ENCODE results near the gene PCNX2.
A peak's percentile ranks its signal among the peaks of the same experiment; 100 is the strongest.

The PCNX2 gene

DNA sequence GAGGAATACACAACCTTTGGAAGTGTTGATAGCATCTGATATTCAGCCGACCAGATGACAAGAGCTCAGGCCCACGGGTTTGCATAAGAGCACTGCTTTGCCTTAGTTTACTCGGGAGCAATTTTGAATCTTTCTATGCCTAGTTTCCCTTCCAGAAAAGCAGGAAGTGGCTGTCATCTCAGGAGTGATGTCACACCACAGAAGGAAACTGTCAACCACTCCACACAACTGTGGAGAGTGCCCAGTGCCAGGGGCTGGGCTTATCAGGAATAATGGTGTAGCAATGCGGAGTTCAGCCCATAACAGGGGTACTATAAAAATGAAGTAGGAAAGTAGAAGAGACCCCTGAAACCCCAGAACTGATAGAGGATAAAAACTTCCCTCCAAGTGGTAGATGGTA lies 316.7 kb downstream of the PCNX2 start:
- DNase-seq (ENCODE audit: low read depth), result no peak
- no peak for TF ChIP-seq CTCF (conservative IDR thresholded peaks at IDR 0.05; ENCODE audit: low read depth, low read length)
- H3K4me3 ChIP-seq (ENCODE audit: low read depth, low read length), result no peak overlapping the region

DNA sequence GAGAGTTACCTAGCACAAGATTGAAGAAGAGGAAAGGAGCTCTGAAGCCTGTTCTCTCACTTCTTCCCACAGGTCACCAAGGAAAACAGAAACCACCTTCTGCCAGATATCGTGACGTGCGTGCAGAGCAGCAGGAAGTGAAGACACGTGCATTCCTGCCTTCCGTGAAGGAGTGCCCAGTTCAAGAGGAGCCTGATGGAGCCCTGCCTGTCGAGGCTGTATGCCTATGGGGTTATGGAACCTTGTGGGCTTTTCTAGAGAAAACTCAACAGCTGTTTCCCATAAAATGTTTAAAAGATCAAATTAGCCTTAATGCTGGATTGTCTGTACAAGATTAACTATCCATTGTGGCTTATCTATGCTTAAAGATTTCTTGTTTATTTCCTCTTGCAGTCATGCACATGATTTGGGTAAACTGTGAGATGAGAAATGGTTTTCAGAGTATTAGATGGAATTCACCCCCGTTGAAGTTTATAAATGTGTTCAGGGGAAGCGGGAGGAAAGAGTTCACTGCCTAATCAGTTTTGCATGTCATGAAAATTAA lies 317.4 kb downstream of the PCNX2 start:
- DNase-seq (ENCODE audit: low read depth), result peak; percentile 64
- TF ChIP-seq CTCF (conservative IDR thresholded peaks at IDR 0.05; ENCODE audit: low read depth, low read length), result no peak
- no peak overlapping the region for H3K4me3 ChIP-seq (ENCODE audit: low read depth, low read length)

- peak; percentile 79 for DNase-seq (ENCODE audit: low read depth)
- TF ChIP-seq CTCF (conservative IDR thresholded peaks at IDR 0.05; ENCODE audit: low read depth, low read length), result no peak
- no peak overlapping the region for H3K4me3 ChIP-seq (ENCODE audit: low read depth, low read length)
Measured at GRCh38 chr1:232974971-232975370, 320.6 kb downstream of the PCNX2 start.

DNA sequence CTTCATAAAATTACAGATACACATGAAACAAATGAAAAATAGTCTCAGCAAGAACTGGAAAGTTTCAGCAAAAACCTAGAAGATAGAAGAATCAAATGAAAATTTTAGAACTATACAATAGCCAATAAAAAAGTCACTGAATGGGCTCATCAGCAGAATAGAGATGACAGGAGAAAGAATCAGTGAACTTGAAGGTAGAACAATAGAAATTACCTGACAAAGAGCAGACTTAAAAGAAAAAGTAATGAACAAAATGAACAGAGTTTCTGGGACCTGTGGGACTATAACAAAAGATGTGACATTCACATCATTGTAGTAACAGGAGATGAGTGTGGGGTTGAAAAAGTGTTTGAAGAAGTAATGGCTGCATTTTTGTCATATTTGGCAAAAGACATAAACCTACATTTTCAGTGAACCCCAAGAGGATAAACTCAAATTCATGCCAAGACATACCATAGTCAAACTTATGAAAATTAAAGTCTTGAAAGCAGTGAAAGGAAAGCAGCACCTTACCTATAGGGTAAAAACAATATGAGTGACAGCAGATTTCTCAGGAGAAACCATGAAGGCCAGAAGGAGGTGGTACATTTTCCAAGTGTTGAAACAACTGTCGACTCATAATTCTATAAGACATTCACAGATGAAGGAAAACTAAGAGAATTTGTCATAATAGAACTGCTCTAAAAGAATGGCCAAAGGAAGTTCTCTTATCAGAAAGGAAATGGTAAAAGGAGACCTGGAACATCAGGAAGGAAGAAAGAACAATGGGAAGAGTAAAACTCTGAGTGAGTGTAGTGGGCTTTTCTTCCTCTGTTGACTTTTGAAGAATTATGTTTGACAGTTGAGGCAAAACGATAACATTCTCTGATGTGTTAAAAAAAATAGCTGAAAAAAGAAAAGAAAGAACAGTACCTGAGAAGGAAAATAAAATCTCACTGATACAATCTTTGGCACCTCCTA lies 321.6 kb downstream of the PCNX2 start:
- no peak overlapping the region for H3K4me3 ChIP-seq (ENCODE audit: low read depth, low read length)
- no peak for DNase-seq (ENCODE audit: low read depth)
- TF ChIP-seq CTCF (conservative IDR thresholded peaks at IDR 0.05; ENCODE audit: low read depth, low read length), result no peak

DNA sequence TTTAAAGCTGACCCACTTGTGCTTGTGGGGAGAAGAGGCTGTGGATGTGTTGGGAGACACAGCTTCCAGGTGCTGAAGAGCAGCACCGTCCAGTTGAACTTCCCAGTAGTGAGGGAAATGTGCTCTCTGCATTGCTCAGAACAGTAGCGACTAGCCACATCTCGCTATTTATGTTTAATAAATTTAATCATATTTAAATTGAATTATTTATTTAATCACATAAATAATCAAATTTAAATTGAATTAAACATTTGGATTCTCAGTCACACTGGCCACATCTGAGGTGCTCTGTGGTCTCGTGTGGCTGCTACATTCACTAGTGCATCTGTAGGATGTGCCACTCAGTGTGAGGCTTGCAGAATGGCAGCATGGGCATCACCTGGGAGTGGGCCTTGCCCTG lies 325.0 kb downstream of the PCNX2 start:
- TF ChIP-seq CTCF (conservative IDR thresholded peaks at IDR 0.05; ENCODE audit: low read depth, low read length), result no peak
- no peak for DNase-seq (ENCODE audit: low read depth)
- no peak overlapping the region for H3K4me3 ChIP-seq (ENCODE audit: low read depth, low read length)

- DNase-seq (ENCODE audit: low read depth), result no peak
- TF ChIP-seq CTCF (conservative IDR thresholded peaks at IDR 0.05; ENCODE audit: low read depth, low read length), result no peak
- H3K4me3 ChIP-seq (ENCODE audit: low read depth, low read length), result no peak overlapping the region
Measured at GRCh38 chr1:232969799-232970198, 325.7 kb downstream of the PCNX2 start.

All from choroid plexus epithelial cell (primary cell).